SK-N-SH (cell line): ENCODE results near the gene OXCT1. TPM values are rescaled to one million over a fixed set of nuclear protein-coding genes. Genes with fewer than 3 reads are reported as not detected.

Source experiments
- CTCF ChIA-PET: fragments of 300-600, 350-600 bp; formaldehyde crosslinking; extraction: SDS; loops from one replicate; lab custom pipeline; 2021; lab: Yijun Ruan, JAX
- POLR2A ChIA-PET: fragments of 350-600 bp; sonication (Branson Sonifier 250); formaldehyde crosslinking; extraction: SDS; loops from one replicate; lab custom pipeline; 2020; ENCODE audit warnings: antibody characterized with exemption, inconsistent platforms; lab: Yijun Ruan, JAX
- DNase-seq: peaks from one replicate; pipeline ENCODE4 v3.0.0; 2012
- H2AFZ ChIP-seq: fragments of 200-600 bp; sonication (generic); 2 replicates; pipeline ENCODE4 v1.8.1; 2016; ENCODE audit warnings: antibody characterized with exemption, mild to moderate bottlenecking, low read depth
- H3F3A ChIP-seq: fragments of 200-600 bp; sonication (generic); replicated peaks from 2 replicates; pipeline ENCODE3; 2016; ENCODE audit warnings: antibody characterized with exemption, mild to moderate bottlenecking; ENCODE audit not compliant: insufficient read depth
- H3K27ac ChIP-seq, 2 experiments: fragments of 200-500 bp in 1 of 2; fragments of 200-600 bp in 1 of 2; sonication (Bioruptor generic) in 1 of 2; sonication (generic), shearing (Covaris generic) in 1 of 2; 2 replicates each; pipeline versions ENCODE4 v1.5.1 to v1.6.1; 2014 to 2016; ENCODE audit warnings: low read depth in 2 of 2, inconsistent platforms in 1 of 2, low read length in 1 of 2, mild to moderate bottlenecking in 1 of 2, mixed read lengths in 1 of 2
- H3K27me3 ChIP-seq: fragments of 200-600 bp; sonication (generic), shearing (Covaris generic); 2 replicates; pipeline ENCODE4 v1.6.1; 2016; ENCODE audit warnings: mixed run types; ENCODE audit not compliant: insufficient read depth
- H3K36me3 ChIP-seq, 2 experiments: fragments of 200-500 bp in 1 of 2; fragments of 200-600 bp in 1 of 2; sonication (Bioruptor generic) in 1 of 2; sonication (generic) in 1 of 2; replicated peaks in 1 of 2; 2 replicates each; pipeline versions ENCODE3 to v1.5.1; 2014 to 2016; ENCODE audit warnings: low read length in 1 of 2, mild to moderate bottlenecking in 1 of 2; ENCODE audit not compliant: insufficient read depth in 2 of 2, control insufficient read depth in 1 of 2
- H3K4me1 ChIP-seq, 2 experiments: fragments of 200-500 bp in 1 of 2; fragments of 200-600 bp in 1 of 2; sonication (Bioruptor generic) in 1 of 2; sonication (generic), shearing (Covaris generic) in 1 of 2; 2 replicates each; pipeline versions ENCODE4 v1.5.1 to v1.6.1; 2014 to 2016; ENCODE audit warnings: low read depth in 1 of 2, low read length in 1 of 2, mixed run types in 1 of 2; ENCODE audit not compliant: insufficient read depth in 2 of 2, control insufficient read depth in 1 of 2
- H3K4me2 ChIP-seq: fragments of 200-600 bp; sonication (generic), shearing (Covaris generic); 2 replicates; pipeline ENCODE4 v1.6.1; 2017; ENCODE audit warnings: mixed run types
- H3K4me3 ChIP-seq, 2 experiments: fragments of 200-500 bp in 1 of 2; fragments of 200-600 bp in 1 of 2; sonication (Bioruptor generic) in 1 of 2; sonication (generic), shearing (Covaris generic) in 1 of 2; 2 replicates each; pipeline versions ENCODE4 v1.5.1 to v1.8.1; 2014 to 2016; ENCODE audit warnings: low read depth in 2 of 2, inconsistent platforms in 1 of 2, low read length in 1 of 2, mild to moderate bottlenecking in 1 of 2, mixed read lengths in 1 of 2, moderate library complexity in 1 of 2
- H3K79me2 ChIP-seq: fragments of 200-600 bp; sonication (generic); 2 replicates; pipeline ENCODE4 v1.8.1; 2017; ENCODE audit warnings: mild to moderate bottlenecking; ENCODE audit not compliant: insufficient read depth
- H3K9ac ChIP-seq: fragments of 200-600 bp; sonication (generic); 2 replicates; pipeline ENCODE4 v1.6.1; 2017; ENCODE audit warnings: mixed run types
- H3K9me2 ChIP-seq: fragments of 200-600 bp; sonication (generic); 2 replicates; pipeline ENCODE4 v1.6.1; 2017; ENCODE audit warnings: mixed run types
- H3K9me3 ChIP-seq: fragments of 200-600 bp; sonication (generic); 2 replicates; pipeline ENCODE4 v1.6.1; 2017; ENCODE audit warnings: mixed run types, mild to moderate bottlenecking, moderate library complexity
- H4K20me1 ChIP-seq: fragments of 200-600 bp; sonication (generic); 2 replicates; pipeline ENCODE4 v1.6.1; 2017; ENCODE audit warnings: mild to moderate bottlenecking, mixed run types; ENCODE audit not compliant: insufficient read depth
- CHD2 ChIP-seq: fragments of 150-350 bp; IDR thresholded peaks from 2 replicates; pipeline ENCODE4 v1.6.1; 2018; ENCODE audit warnings: low read length; ENCODE audit not compliant: partially characterized antibody
- GATA2 ChIP-seq: sonication (generic); formaldehyde crosslinking; IDR thresholded peaks from 2 replicates; pipeline ENCODE4 v1.5.0; 2020; ENCODE audit warnings: mild to moderate bottlenecking, missing genetic modification reagents
- IRF3 ChIP-seq: fragments of 150-350 bp; IDR thresholded peaks from 2 replicates; pipeline ENCODE4 v1.6.1; 2016; ENCODE audit warnings: mild to moderate bottlenecking, low read depth, low read length
- JUND ChIP-seq: IDR thresholded peaks from 2 replicates; pipeline ENCODE4 v1.4.0; 2012
- MEF2A ChIP-seq: IDR thresholded peaks from 2 replicates; pipeline ENCODE4 v1.4.0; 2012; ENCODE audit warnings: low read depth, borderline replicate concordance
- MXI1 ChIP-seq: IDR thresholded peaks from 2 replicates; pipeline ENCODE4 v1.6.1; 2012; ENCODE audit warnings: mild to moderate bottlenecking, low read depth, low read length, improper control_type of control experiment
- POLR2AphosphoS5 ChIP-seq: IDR thresholded peaks from 2 replicates; pipeline ENCODE4 v1.6.1; 2012; ENCODE audit warnings: low read depth, low read length
- RCOR1 ChIP-seq: fragments of 150-350 bp; IDR thresholded peaks from 2 replicates; pipeline ENCODE4 v1.6.1; 2017; ENCODE audit warnings: antibody characterized with exemption, low read length
- REST ChIP-seq: IDR thresholded peaks from 2 replicates; pipeline ENCODE4 v1.6.1; 2012; ENCODE audit warnings: mild to moderate bottlenecking, low read depth, low read length, moderate library complexity
- RFX5 ChIP-seq: IDR thresholded peaks from 2 replicates; pipeline ENCODE4 v1.6.1; 2012; ENCODE audit warnings: mild to moderate bottlenecking, improper control_type of control experiment, low read length
- TAF1 ChIP-seq: IDR thresholded peaks from 2 replicates; pipeline ENCODE4 v1.6.1; 2012; ENCODE audit warnings: low read depth, mild to moderate bottlenecking, low read length, moderate library complexity, borderline replicate concordance
- TCF12 ChIP-seq: IDR thresholded peaks from 2 replicates; pipeline ENCODE4 v1.4.0; 2012
- USF1 ChIP-seq: IDR thresholded peaks from 2 replicates; pipeline ENCODE4 v1.4.0; 2012; ENCODE audit warnings: low read depth, borderline replicate concordance
- USF2 ChIP-seq: fragments of 150-350 bp; IDR thresholded peaks from 2 replicates; pipeline ENCODE4 v1.6.1; 2017; ENCODE audit warnings: antibody characterized with exemption, low read length, low read depth, borderline replicate concordance
- YY1 ChIP-seq: IDR thresholded peaks from 2 replicates; pipeline ENCODE4 v1.4.0; 2012; ENCODE audit warnings: low read depth, mild to moderate bottlenecking
- WGBS: methylation state at CpG from one replicate; pipeline ENCODE4 v1.1.6; 2017; ENCODE audit warnings: low lambda C conversion rate; 5-methylcytosine and 5-hydroxymethylcytosine counted together
- polyA plus RNA-seq, 3 experiments: library from polyadenylated mRNA; depleted of rRNA; stranded (reverse); fragments of >200 nt; gene quantifications; 2 replicates each; pipeline ENCODE4 v1.2.3, GENCODE V29; 2012

OXCT1 gene
- polyA plus RNA-seq, 1 of the 3 experiments (the other 2 are of a cell fraction), result 11.7 TPM

GRCh38 chr5:41883243-41883642 is 13.0 kb upstream of the OXCT1 start:
- Histone ChIP-seq H3K4me3 (no peak overlapping the region), H3K9ac (no peak overlapping the region), H3K36me3 (no peaks in the 10 kb centered on the region), H3K9me2 (no peaks in the 10 kb centered on the region), H3F3A (no peaks in the 10 kb centered on the region), H3K27me3 (no peaks in the 10 kb centered on the region), H3K9me3 (no peaks in the 10 kb centered on the region), H3K4me1 (peaks cover 0 to 5% of the 10 kb centered on the region in 2 experiments; a peak in 1 of 4 replicates), H4K20me1 (no peaks in the 10 kb centered on the region), H3K27ac (no peak overlapping the region), H3K4me2 (no peak overlapping the region), H3K79me2 (no peaks in the 10 kb centered on the region), H2AFZ (no peak overlapping the region)
- ChIA-PET CTCF (interaction anchor here (0.7 to 1.4 kb wide), 4 partner anchors 9 to 174 kb away, joined by 3 to 6 read pairs (median 4); no protein-coding TSS in a partner anchor), POLR2A (interaction anchor here (1.3 kb wide), 1 partner anchor 21 kb away, joined by 5 read pairs; the partner anchor contains the start of gene RIMOC1)
- DNase-seq, result no peak
- no peak for TF ChIP-seq TCF12
- TF ChIP-seq USF1, result no peak
- no peak for TF ChIP-seq POLR2AphosphoS5
- TF ChIP-seq MXI1, result no peak
- no peak for TF ChIP-seq MEF2A
- TF ChIP-seq RCOR1, result no peak
- TF ChIP-seq IRF3, result no peak
- no peak for TF ChIP-seq TAF1
- TF ChIP-seq USF2, result no peak
- no peak for TF ChIP-seq REST
- TF ChIP-seq GATA2 (CRISPR knock-in tag), result no peak
- TF ChIP-seq YY1, result no peak
- TF ChIP-seq CHD2, result no peak
- TF ChIP-seq RFX5, result no peak
- TF ChIP-seq JUND, result no peak
- WGBS, result 27% methylated on average over 3 of the region's 3 CpGs
